Panc1 (cell line): ENCODE results near the gene NKRF.

Experiments used
- POLR2AphosphoS5 ChIP-seq: IDR thresholded peaks from 2 replicates; pipeline ENCODE4 v1.6.1; 2012; ENCODE audit warnings: mild to moderate bottlenecking, low read depth, low read length, moderate library complexity
- SIN3A ChIP-seq: IDR thresholded peaks from 2 replicates; pipeline ENCODE4 v1.6.1; 2012; ENCODE audit warnings: low read depth, mild to moderate bottlenecking, low read length, moderate library complexity, borderline replicate concordance; ENCODE audit not compliant: insufficient read depth
- TF ChIP-seq, protein P1 (sequence below): fragments of 450-650 bp; IDR thresholded peaks from 2 replicates; pipeline ENCODE4 v1.5.1; 2017; ENCODE audit warnings: mild to moderate bottlenecking

DNA sequence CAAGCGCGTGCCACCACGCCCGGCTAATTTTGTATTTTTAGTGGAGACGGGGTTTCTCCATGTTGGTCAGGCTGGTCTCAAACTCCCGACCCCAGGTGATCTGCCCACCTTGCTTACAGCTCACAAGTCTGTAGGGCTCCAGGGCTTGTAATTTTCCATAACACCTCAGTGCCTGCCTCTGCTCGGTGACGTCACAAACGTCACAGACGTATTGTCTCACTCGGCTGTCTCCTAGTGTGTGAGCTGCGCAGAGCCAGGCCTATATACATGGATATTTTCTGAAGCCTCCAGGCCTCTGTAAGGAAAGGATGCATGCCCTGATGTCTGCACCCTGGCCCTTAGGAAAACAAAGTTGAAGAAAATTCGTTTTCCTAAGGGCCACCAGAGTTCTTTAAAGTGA is 8.6 kb upstream of the NKRF start:
- TF ChIP-seq SIN3A (no peak), POLR2AphosphoS5 (no peak)
- TF ChIP-seq, protein P1, sequence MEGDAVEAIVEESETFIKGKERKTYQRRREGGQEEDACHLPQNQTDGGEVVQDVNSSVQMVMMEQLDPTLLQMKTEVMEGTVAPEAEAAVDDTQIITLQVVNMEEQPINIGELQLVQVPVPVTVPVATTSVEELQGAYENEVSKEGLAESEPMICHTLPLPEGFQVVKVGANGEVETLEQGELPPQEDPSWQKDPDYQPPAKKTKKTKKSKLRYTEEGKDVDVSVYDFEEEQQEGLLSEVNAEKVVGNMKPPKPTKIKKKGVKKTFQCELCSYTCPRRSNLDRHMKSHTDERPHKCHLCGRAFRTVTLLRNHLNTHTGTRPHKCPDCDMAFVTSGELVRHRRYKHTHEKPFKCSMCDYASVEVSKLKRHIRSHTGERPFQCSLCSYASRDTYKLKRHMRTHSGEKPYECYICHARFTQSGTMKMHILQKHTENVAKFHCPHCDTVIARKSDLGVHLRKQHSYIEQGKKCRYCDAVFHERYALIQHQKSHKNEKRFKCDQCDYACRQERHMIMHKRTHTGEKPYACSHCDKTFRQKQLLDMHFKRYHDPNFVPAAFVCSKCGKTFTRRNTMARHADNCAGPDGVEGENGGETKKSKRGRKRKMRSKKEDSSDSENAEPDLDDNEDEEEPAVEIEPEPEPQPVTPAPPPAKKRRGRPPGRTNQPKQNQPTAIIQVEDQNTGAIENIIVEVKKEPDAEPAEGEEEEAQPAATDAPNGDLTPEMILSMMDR: no peak
